HG02571 (cell line): ENCODE data around the gene HMGN1.

Source experiments
- ATAC-seq: cut with Tn5 transposase; IDR thresholded peaks from one replicate; pipeline ENCODE4 v1.9.1; 2021; ENCODE audit warnings: mild to moderate bottlenecking, moderate library complexity; ENCODE audit not compliant: unreplicated experiment

Gene HMGN1

GRCh38 chr21:39334611-39335010 is 14.3 kb downstream of the HMGN1 start:
- ATAC-seq: no peak

GRCh38 chr21:39332175-39332574 is 16.7 kb downstream of the HMGN1 start:
- ATAC-seq: no peak

GRCh38 chr21:39330001-39330400 is 18.9 kb downstream of the HMGN1 start:
- no peak for ATAC-seq

GRCh38 chr21:39327727-39328126 is 21.2 kb downstream of the HMGN1 start:
- no peak for ATAC-seq

GRCh38 chr21:39326607-39327307 is 22.1 kb downstream of the HMGN1 start:
- ATAC-seq: no peak

- ATAC-seq: no peak
Observed at GRCh38 chr21:39325458-39325857, 23.4 kb downstream of the HMGN1 start.

GRCh38 chr21:39321424-39321823 is 27.5 kb downstream of the HMGN1 start:
- no peak for ATAC-seq

- no peak for ATAC-seq
Observed at GRCh38 chr21:39319814-39320332, 29.0 kb downstream of the HMGN1 start.

- no peak for ATAC-seq
Observed at GRCh38 chr21:39319251-39319756, 29.6 kb downstream of the HMGN1 start.

GRCh38 chr21:39318091-39318959 is 30.6 kb downstream of the HMGN1 start:
- no peak for ATAC-seq

GRCh38 chr21:39317134-39318090 is 31.5 kb downstream of the HMGN1 start:
- ATAC-seq: no peak

- no peak for ATAC-seq
Observed at GRCh38 chr21:39316729-39317128, 32.2 kb downstream of the HMGN1 start.

- ATAC-seq: no peak
Observed at GRCh38 chr21:39315603-39316445, 33.1 kb downstream of the HMGN1 start.

- peak; percentile 7 for ATAC-seq
Observed at GRCh38 chr21:39314143-39315027, 34.5 kb downstream of the HMGN1 start.

GRCh38 chr21:39313571-39314142 is 35.2 kb downstream of the HMGN1 start, which contains the start of gene BRWD1:
Gene BRWD1 (minus strand): TSS chr21:39313632. CDS start chr21:39313491, 141 bp downstream.
- ATAC-seq: peak; percentile 50

- ATAC-seq: peak; percentile 11
Observed at GRCh38 chr21:39313042-39313570, 35.8 kb downstream of the HMGN1 start.

GRCh38 chr21:39312112-39313041 is 36.5 kb downstream of the HMGN1 start:
- ATAC-seq: peak; percentile 73
